BJ (cell line): ENCODE measurements around the gene PCDH9. TPM values are rescaled to one million over a fixed set of nuclear protein-coding genes. Genes with fewer than 3 reads are reported as not detected.

Experiments used
- CTCF ChIA-PET: fragments of 350-600 bp; formaldehyde crosslinking; extraction: SDS; loops from one replicate; lab custom pipeline; 2021; ENCODE audit warnings: antibody characterized with exemption, inconsistent platforms; lab: Yijun Ruan, JAX
- POLR2A ChIA-PET: fragments of 300-600 bp; sonication (Branson Sonifier 250); formaldehyde crosslinking; extraction: SDS; loops from one replicate; lab custom pipeline; 2021; ENCODE audit warnings: antibody characterized with exemption; lab: Charles Lee
- DNase-seq: peaks from one replicate; pipeline ENCODE4 v3.0.0-alpha.2; 2011; ENCODE audit warnings: low read depth
- H3K27me3 ChIP-seq: 2 replicates; pipeline ENCODE4 v1.6.0; 2011; ENCODE audit warnings: low read length; ENCODE audit not compliant: control insufficient read depth, insufficient read depth
- H3K36me3 ChIP-seq: 2 replicates; pipeline ENCODE4 v1.5.1; 2011; ENCODE audit warnings: low read length; ENCODE audit not compliant: control insufficient read depth, insufficient read depth
- H3K4me3 ChIP-seq: 2 replicates; pipeline ENCODE4 v1.5.1; 2011; ENCODE audit warnings: low read depth, mild to moderate bottlenecking, control low read depth, low read length
- CTCF ChIP-seq: IDR thresholded peaks from 2 replicates; pipeline ENCODE4 v1.5.1; 2011; ENCODE audit warnings: low read depth, mild to moderate bottlenecking, control low read depth, inconsistent platforms, low read length, moderate library complexity; ENCODE audit not compliant: insufficient read depth
- polyA plus RNA-seq: library from polyadenylated mRNA; depleted of rRNA; stranded (reverse); fragments of >200 nt; gene quantifications from 2 replicates; pipeline ENCODE4 v1.2.3, GENCODE V29; 2011

The PCDH9 gene
- polyA plus RNA-seq, 1 experiment, result 2.3 TPM

DNA sequence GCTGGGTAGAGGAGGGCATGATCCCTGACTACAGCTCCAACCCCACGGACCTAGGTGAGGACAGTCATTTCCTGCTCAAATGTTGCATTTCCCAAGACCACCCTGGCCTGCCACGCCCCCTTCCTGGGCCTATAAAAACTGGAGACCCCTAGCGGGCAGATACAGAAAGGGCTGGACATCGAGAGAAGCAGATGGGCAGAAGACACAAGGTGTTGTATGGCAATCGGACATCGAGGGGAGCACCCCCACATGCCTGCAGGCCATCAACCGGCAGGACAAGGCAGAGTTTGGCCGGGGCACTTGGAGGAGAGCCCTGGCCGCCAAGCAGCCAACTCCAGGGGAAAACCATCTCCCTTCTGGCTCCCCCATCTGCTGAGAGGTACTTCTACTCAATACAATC, 746.4 kb downstream of the PCDH9 start:
- H3K4me3 ChIP-seq, result no peak overlapping the region
- CTCF ChIA-PET, result interaction anchor here (1.2 kb wide), 1 partner anchor 9 kb away, joined by 3 read pairs; no protein-coding TSS in a partner anchor
- no peaks in the 10 kb centered on the region for H3K27me3 ChIP-seq
- POLR2A ChIA-PET, result no interaction called here
- DNase-seq, result no peak
- TF ChIP-seq CTCF, result no peak
- H3K36me3 ChIP-seq, result no peaks in the 10 kb centered on the region

GRCh38 chr13:66482836-66483235, 747.3 kb downstream of the PCDH9 start:
- no peak for DNase-seq
- H3K36me3 ChIP-seq, result no peaks in the 10 kb centered on the region
- ChIA-PET CTCF (interaction anchor here (1.2 kb wide), 1 partner anchor 10 kb away, joined by 4 read pairs; no protein-coding TSS in a partner anchor), POLR2A (no interaction called here)
- no peaks in the 10 kb centered on the region for H3K27me3 ChIP-seq
- no peak for TF ChIP-seq CTCF
- H3K4me3 ChIP-seq, result no peak overlapping the region

- CTCF ChIA-PET, result no interaction called here
- no peak for TF ChIP-seq CTCF
- no peak overlapping the region for H3K4me3 ChIP-seq
- POLR2A ChIA-PET, result no interaction called here
- no peaks in the 10 kb centered on the region for H3K36me3 ChIP-seq
- peak; percentile 71 for DNase-seq
- H3K27me3 ChIP-seq, result no peaks in the 10 kb centered on the region
These were observed 752.3 kb downstream of the PCDH9 start for GRCh38 chr13:66477816-66478215.

DNA sequence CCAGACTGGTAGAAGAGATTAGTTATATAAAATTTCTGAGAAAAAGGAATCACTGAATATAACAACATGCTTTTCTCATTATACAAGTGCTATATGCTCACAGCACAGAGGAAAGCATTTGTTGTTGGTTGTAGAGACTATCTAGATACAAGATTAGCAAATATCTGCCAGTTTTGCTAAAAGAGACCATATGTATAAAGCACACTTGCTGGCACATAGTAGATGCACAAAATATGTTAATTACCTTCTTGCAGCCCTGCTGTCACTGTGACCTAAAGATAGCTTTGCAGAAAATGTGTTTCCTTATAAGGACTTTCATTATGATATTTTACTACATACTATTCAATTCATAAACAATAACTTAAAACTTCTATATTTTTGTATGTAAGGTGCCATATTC, 755.1 kb downstream of the PCDH9 start:
- no peak for TF ChIP-seq CTCF
- DNase-seq, result no peak
- Histone ChIP-seq H3K36me3 (no peaks in the 10 kb centered on the region), H3K27me3 (no peaks in the 10 kb centered on the region), H3K4me3 (no peak overlapping the region)
- ChIA-PET POLR2A (no interaction called here), CTCF (no interaction called here)

DNA sequence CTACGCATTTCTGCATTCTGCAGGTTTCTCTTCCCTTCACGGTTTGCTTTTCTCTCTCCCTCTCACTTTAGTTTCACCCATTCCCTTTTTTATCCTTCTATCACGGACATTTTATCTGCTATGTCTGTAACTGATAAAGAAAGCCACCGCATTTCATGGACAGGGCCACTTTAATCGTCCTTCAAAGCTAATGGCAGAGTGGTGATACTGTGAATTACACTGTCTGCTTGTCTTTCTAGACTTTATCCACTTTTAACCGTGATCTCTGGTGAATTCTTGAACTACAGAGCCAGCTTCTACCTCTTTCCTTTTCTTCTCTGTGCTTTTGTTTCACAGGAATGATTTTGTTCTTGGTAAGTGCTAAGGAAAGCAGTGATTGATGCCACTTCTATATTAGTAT, 760.4 kb downstream of the PCDH9 start:
- no peaks in the 10 kb centered on the region for H3K36me3 ChIP-seq
- POLR2A ChIA-PET, result no interaction called here
- CTCF ChIA-PET, result interaction anchor here (0.7 kb wide), 1 partner anchor 220 kb away, joined by 3 read pairs; no protein-coding TSS in a partner anchor
- no peak for TF ChIP-seq CTCF
- no peak for DNase-seq
- H3K4me3 ChIP-seq, result no peak overlapping the region
- no peaks in the 10 kb centered on the region for H3K27me3 ChIP-seq
